ENCODE data around the gene HDGFL1.

HDGFL1 gene

DNA sequence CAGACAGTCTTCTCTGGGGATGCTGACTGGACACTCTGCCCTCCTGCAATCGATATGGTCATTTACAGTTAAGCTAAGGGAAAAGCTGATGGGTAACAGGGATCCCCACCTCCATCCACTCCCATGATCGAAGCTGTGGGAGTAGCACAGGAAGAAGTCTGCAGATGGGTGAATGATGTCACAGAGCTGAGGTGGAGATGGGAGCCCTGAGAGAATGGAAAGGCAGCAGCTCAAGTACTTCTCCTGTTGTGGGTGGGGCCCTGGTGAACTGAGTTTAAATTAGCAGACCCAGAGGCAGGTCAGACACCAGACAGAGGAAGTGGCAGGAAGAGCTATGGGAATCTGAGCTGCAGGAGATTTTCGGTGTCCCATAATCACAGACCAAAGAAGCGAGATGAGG is 29.0 kb downstream of the HDGFL1 start:
- Histone ChIP-seq H3K36me3 (ENCODE audit: low read depth) (no peaks in the 10 kb centered on the region), H3K27ac (ENCODE audit: poor library complexity, severe bottlenecking) (no peak overlapping the region), H3K9me3 (ENCODE audit: severe bottlenecking) (no peaks in the 10 kb centered on the region), H3K4me1 (ENCODE audit: insufficient read depth, poor library complexity, severe bottlenecking) (no peaks in the 10 kb centered on the region), H3K27me3 (ENCODE audit: insufficient read depth, poor library complexity, severe bottlenecking) (no peaks in the 10 kb centered on the region), H3K4me3 (ENCODE audit: severe bottlenecking) (no peak overlapping the region)
- TF ChIP-seq, protein P1, sequence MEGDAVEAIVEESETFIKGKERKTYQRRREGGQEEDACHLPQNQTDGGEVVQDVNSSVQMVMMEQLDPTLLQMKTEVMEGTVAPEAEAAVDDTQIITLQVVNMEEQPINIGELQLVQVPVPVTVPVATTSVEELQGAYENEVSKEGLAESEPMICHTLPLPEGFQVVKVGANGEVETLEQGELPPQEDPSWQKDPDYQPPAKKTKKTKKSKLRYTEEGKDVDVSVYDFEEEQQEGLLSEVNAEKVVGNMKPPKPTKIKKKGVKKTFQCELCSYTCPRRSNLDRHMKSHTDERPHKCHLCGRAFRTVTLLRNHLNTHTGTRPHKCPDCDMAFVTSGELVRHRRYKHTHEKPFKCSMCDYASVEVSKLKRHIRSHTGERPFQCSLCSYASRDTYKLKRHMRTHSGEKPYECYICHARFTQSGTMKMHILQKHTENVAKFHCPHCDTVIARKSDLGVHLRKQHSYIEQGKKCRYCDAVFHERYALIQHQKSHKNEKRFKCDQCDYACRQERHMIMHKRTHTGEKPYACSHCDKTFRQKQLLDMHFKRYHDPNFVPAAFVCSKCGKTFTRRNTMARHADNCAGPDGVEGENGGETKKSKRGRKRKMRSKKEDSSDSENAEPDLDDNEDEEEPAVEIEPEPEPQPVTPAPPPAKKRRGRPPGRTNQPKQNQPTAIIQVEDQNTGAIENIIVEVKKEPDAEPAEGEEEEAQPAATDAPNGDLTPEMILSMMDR (IDR thresholded peaks at IDR 0.05; ENCODE audit: poor library complexity, severe bottlenecking) = no peak
- DNase-seq (ENCODE audit: low spot score) (no peak), ATAC-seq (ENCODE audit: low read depth) (no peak)

DNA sequence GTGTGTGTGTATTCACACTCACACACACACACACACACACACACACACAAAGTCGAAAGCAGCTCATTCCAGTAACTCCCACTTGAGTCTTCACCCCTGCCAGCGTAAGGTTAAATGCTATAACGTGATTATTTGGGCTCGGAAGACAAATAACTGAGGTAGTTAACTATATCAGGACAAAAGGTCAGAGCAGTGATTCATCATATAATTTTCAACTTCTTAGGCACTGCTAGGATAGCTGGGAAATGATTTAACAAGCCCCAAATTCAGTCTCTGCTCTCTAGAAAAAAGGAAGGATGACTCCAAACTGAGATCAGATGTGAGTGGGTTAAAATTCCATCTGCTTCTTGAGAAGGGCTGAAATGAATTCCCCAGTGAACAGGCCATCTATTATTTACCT is 30.7 kb downstream of the HDGFL1 start:
- H3K4me3 ChIP-seq (ENCODE audit: severe bottlenecking) = no peak overlapping the region
- no peaks in the 10 kb centered on the region for H3K36me3 ChIP-seq (ENCODE audit: low read depth)
- H3K4me1 ChIP-seq (ENCODE audit: insufficient read depth, poor library complexity, severe bottlenecking) = no peaks in the 10 kb centered on the region
- H3K9me3 ChIP-seq (ENCODE audit: severe bottlenecking) = no peaks in the 10 kb centered on the region
- no peak overlapping the region for H3K27ac ChIP-seq (ENCODE audit: poor library complexity, severe bottlenecking)
- TF ChIP-seq, protein P1 (IDR thresholded peaks at IDR 0.05; ENCODE audit: poor library complexity, severe bottlenecking) = no peak
- DNase-seq (ENCODE audit: low spot score) (no peak), ATAC-seq (ENCODE audit: low read depth) (no peak)
- no peaks in the 10 kb centered on the region for H3K27me3 ChIP-seq (ENCODE audit: insufficient read depth, poor library complexity, severe bottlenecking)

DNA sequence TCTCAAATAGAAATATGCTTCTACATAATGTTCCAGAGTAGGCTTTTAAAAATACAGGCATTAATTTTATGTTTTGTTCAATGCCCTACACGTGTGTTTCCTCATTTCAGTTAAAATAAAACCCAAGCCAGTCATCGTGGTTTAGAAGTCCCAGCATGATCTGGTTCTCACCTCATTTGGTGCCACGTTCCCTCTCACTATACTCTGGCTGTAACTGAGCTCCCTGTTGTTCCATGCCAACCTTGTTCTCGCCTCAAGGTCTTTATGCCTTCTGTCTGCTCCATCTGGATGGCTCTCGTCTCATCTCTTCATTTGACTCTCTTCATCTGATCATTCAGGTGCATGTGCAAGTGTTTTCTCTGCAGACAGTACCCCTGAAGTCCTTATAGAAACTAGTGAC is 32.6 kb downstream of the HDGFL1 start:
- Histone ChIP-seq H3K9me3 (ENCODE audit: severe bottlenecking) (no peaks in the 10 kb centered on the region), H3K27ac (ENCODE audit: poor library complexity, severe bottlenecking) (no peak overlapping the region), H3K4me3 (ENCODE audit: severe bottlenecking) (no peak overlapping the region), H3K36me3 (ENCODE audit: low read depth) (no peaks in the 10 kb centered on the region), H3K4me1 (ENCODE audit: insufficient read depth, poor library complexity, severe bottlenecking) (no peaks in the 10 kb centered on the region), H3K27me3 (ENCODE audit: insufficient read depth, poor library complexity, severe bottlenecking) (no peaks in the 10 kb centered on the region)
- TF ChIP-seq, protein P1 (IDR thresholded peaks at IDR 0.05; ENCODE audit: poor library complexity, severe bottlenecking) = no peak
- DNase-seq (ENCODE audit: low spot score) (no peak), ATAC-seq (ENCODE audit: low read depth) (no peak)

DNA sequence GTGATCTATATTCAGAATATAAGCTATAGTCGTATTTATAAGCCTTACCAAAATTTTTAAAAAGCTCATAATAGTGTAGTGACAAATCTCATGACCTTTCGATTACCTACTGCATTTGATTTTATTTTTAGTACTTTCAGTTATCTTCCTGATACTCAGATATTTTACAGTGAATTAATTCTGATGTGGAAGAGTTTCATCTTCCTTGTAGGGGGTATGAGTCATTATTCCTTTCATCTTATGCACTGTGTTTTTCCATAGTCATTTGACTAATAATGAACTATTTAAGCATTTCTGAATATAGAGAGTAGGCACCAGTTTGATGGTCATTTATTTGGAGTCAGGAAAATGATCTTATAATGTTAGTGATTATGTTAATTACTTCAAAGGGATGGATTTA is 36.4 kb downstream of the HDGFL1 start:
- TF ChIP-seq, protein P1 (IDR thresholded peaks at IDR 0.05; ENCODE audit: poor library complexity, severe bottlenecking) = no peak
- Histone ChIP-seq H3K36me3 (ENCODE audit: low read depth) (no peaks in the 10 kb centered on the region), H3K9me3 (ENCODE audit: severe bottlenecking) (peaks cover 2% of the 10 kb centered on the region), H3K4me3 (ENCODE audit: severe bottlenecking) (no peak overlapping the region), H3K27me3 (ENCODE audit: insufficient read depth, poor library complexity, severe bottlenecking) (no peaks in the 10 kb centered on the region), H3K27ac (ENCODE audit: poor library complexity, severe bottlenecking) (no peak overlapping the region), H3K4me1 (ENCODE audit: insufficient read depth, poor library complexity, severe bottlenecking) (no peaks in the 10 kb centered on the region)
- no peak for DNase-seq (ENCODE audit: low spot score)
- ATAC-seq (ENCODE audit: low read depth) = no peak

DNA sequence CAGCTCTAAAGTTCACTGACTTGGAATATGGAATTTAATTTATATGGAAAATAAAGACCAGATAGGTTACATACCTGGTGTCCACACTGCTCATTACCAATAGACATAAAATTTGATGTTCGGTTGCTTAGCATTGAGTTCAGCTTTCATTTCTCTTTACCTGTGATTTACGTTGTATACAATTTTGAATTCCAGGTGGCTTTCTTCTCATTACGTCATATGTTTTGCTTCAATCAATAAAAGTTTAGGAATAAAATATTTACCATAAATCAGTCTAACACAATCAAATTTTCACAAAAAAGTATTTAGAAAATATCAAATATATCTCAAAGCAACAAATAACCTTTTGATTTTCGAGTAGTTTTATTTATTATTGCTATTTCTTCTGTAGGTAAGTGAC is 40.8 kb downstream of the HDGFL1 start:
- H3K9me3 ChIP-seq (ENCODE audit: severe bottlenecking) = peaks cover 2% of the 10 kb centered on the region

More for the DNA sequence above, 40.8 kb downstream of the HDGFL1 start:
- TF ChIP-seq, protein P1 (IDR thresholded peaks at IDR 0.05; ENCODE audit: poor library complexity, severe bottlenecking) = no peak
- no peaks in the 10 kb centered on the region for H3K36me3 ChIP-seq (ENCODE audit: low read depth)
- no peaks in the 10 kb centered on the region for H3K4me1 ChIP-seq (ENCODE audit: insufficient read depth, poor library complexity, severe bottlenecking)
- no peak overlapping the region for H3K27ac ChIP-seq (ENCODE audit: poor library complexity, severe bottlenecking)
- no peak for ATAC-seq (ENCODE audit: low read depth)
- no peaks in the 10 kb centered on the region for H3K27me3 ChIP-seq (ENCODE audit: insufficient read depth, poor library complexity, severe bottlenecking)
- H3K4me3 ChIP-seq (ENCODE audit: severe bottlenecking) = no peak overlapping the region
- DNase-seq (ENCODE audit: low spot score) = no peak

Measured in RWPE2 (cell line).